Measurements from ENCODE around the gene CCDC88B.

GRCh38 chr11:64382047-64382446 is 42.0 kb downstream of the CCDC88B start:
- no peak for TF ChIP-seq POLR2A (IDR thresholded peaks at IDR 0.05)
- no peak for TF ChIP-seq CTCF (IDR thresholded peaks at IDR 0.05)

Data from testis (tissue), 2 donors.